Fibroblast of lung (primary cell): ENCODE data around the gene TMEM109. TPM values are rescaled to one million over a fixed set of nuclear protein-coding genes. Genes with fewer than 3 reads are reported as not detected.

Experiments used
- DNase-seq, 2 donors: peaks; one replicate each; pipeline versions ENCODE4 v3.0.0 to v3.0.0-alpha.2; 2010; ENCODE audit warnings: low read depth in 2 of 2
- H2AFZ ChIP-seq: 2 replicates; pipeline ENCODE4 v1.5.1; 2012; ENCODE audit warnings: low read length, control low read depth, inconsistent platforms
- H3K27ac ChIP-seq: 2 replicates; pipeline ENCODE4 v1.5.1; 2011; ENCODE audit warnings: low read length, control low read depth; ENCODE audit not compliant: insufficient read depth
- H3K27me3 ChIP-seq: 2 replicates; pipeline ENCODE4 v1.5.1; 2011; ENCODE audit warnings: mild to moderate bottlenecking, low read length; ENCODE audit not compliant: control insufficient read depth, insufficient read depth
- H3K36me3 ChIP-seq: 2 replicates; pipeline ENCODE4 v1.5.1; 2011; ENCODE audit warnings: low read length; ENCODE audit not compliant: control insufficient read depth, insufficient read depth
- H3K4me1 ChIP-seq: 2 replicates; pipeline ENCODE4 v1.5.1; 2011; ENCODE audit warnings: low read length; ENCODE audit not compliant: control insufficient read depth, insufficient read depth; ENCODE audit errors: extremely low read depth
- H3K4me2 ChIP-seq: 2 replicates; pipeline ENCODE4 v1.5.1; 2011; ENCODE audit warnings: low read length, control low read depth; ENCODE audit not compliant: insufficient read depth; ENCODE audit errors: extremely low read depth
- H3K4me3 ChIP-seq, 4 experiments: fragments of 200-600 bp in 1 of 4; sonication (generic) in 1 of 4; replicated peaks in 1 of 4; 2 replicates each; pipeline ENCODE4 v1.5.1; 2011 to 2016; ENCODE audit warnings: low read length in 4 of 4, low read depth in 3 of 4, mild to moderate bottlenecking in 3 of 4, control low read depth in 2 of 4, inconsistent platforms in 1 of 4, mixed read lengths in 1 of 4; ENCODE audit not compliant: insufficient read depth in 1 of 4; ENCODE audit errors: control extremely low read depth in 1 of 4
- H3K79me2 ChIP-seq: 2 replicates; pipeline ENCODE4 v1.5.1; 2012; ENCODE audit warnings: mild to moderate bottlenecking, low read length, inconsistent platforms; ENCODE audit not compliant: control insufficient read depth, insufficient read depth
- H3K9ac ChIP-seq: 2 replicates; pipeline ENCODE4 v1.5.1; 2011; ENCODE audit warnings: mild to moderate bottlenecking, low read length, control low read depth; ENCODE audit not compliant: insufficient read depth
- H3K9me3 ChIP-seq: 2 replicates; pipeline ENCODE4 v1.5.1; 2012; ENCODE audit warnings: low read depth, low read length; ENCODE audit not compliant: control insufficient read depth, insufficient read depth
- H4K20me1 ChIP-seq: 2 replicates; pipeline ENCODE4 v1.5.1; 2011; ENCODE audit warnings: low read length; ENCODE audit not compliant: control insufficient read depth, insufficient read depth; ENCODE audit errors: extremely low read depth
- CTCF ChIP-seq, 2 donors: IDR thresholded peaks in 1 of 2; conservative IDR thresholded peaks in 1 of 2; 1 replicate in 1 of 2; 2 replicates in 1 of 2; pipeline ENCODE4 v1.5.1; 2011 to 2012; ENCODE audit warnings: low read length in 2 of 2, control low read depth in 1 of 2, inconsistent platforms in 1 of 2, low read depth in 1 of 2, mild to moderate bottlenecking in 1 of 2
- EZH2 ChIP-seq: IDR thresholded peaks from 2 replicates; pipeline ENCODE4 v1.5.1; 2012; ENCODE audit warnings: low read length, control low read depth, mild to moderate bottlenecking; ENCODE audit errors: missing control alignments
- polyA plus RNA-seq, 2 donors: library from polyadenylated mRNA; depleted of rRNA in 1 of 2; stranded (reverse) in 1 of 2; unstranded in 1 of 2; fragments of >200 nt; gene quantifications; 2 replicates each; pipeline ENCODE4 v1.2.1, GENCODE V29; 2011 to 2012; ENCODE audit warnings: missing spikeins in 1 of 2
- total RNA-seq: library from RNA; depleted of rRNA; stranded (reverse); fragments of >200 nt; gene quantifications from 2 replicates; pipeline ENCODE4 v1.2.1, GENCODE V29; 2014

Gene TMEM109
- total and polyA plus RNA-seq, 2 donors (not counting 1 experiment from before 2014, with no cell fraction given), result 21.5 to 34.9 TPM

GRCh38 chr11:60910281-60910687, 3.7 kb upstream of the TMEM109 start:
- no peak for DNase-seq
- peaks cover 7% of the 10 kb centered on the region for H3K79me2 ChIP-seq
- H3K9me3 ChIP-seq, result no peaks in the 10 kb centered on the region
- H3K4me2 ChIP-seq, result no peak overlapping the region
- no peak overlapping the region for H3K9ac ChIP-seq
- peaks cover 14% of the 10 kb centered on the region for H3K27me3 ChIP-seq
- TF ChIP-seq CTCF (conservative IDR thresholded peaks at IDR 0.05 in 1 of 2, IDR thresholded peaks at IDR 0.05 in 1 of 2; ENCODE audit: low read depth in 1 of 2, low read length in 2 of 2), result no peak
- TF ChIP-seq EZH2, result no peak
- no peaks in the 10 kb centered on the region for H4K20me1 ChIP-seq
- H3K36me3 ChIP-seq, result no peaks in the 10 kb centered on the region
- no peak overlapping the region for H3K27ac ChIP-seq
- no peak overlapping the region for H2AFZ ChIP-seq
- H3K4me3 ChIP-seq, result no peak overlapping the region
- H3K4me1 ChIP-seq, result no peaks in the 10 kb centered on the region

GRCh38 chr11:60910711-60911380, 3.1 kb upstream of the TMEM109 start:
- Histone ChIP-seq H3K79me2 (peaks cover 3% of the 10 kb centered on the region), H2AFZ (no peak overlapping the region)

More at GRCh38 chr11:60910711-60911380, 3.1 kb upstream of the TMEM109 start:
- Histone ChIP-seq H3K27ac (no peak overlapping the region), H4K20me1 (no peaks in the 10 kb centered on the region), H3K36me3 (no peaks in the 10 kb centered on the region), H3K4me1 (peaks cover 3% of the 10 kb centered on the region), H3K9ac (no peak overlapping the region), H3K9me3 (no peaks in the 10 kb centered on the region), H3K27me3 (peaks cover 14% of the 10 kb centered on the region), H3K4me3 (no peak overlapping the region), H3K4me2 (no peak overlapping the region)
- DNase-seq, result no peak
- TF ChIP-seq CTCF (conservative IDR thresholded peaks at IDR 0.05 in 1 of 2, IDR thresholded peaks at IDR 0.05 in 1 of 2; ENCODE audit: low read depth in 1 of 2, low read length in 2 of 2) (no peak), EZH2 (no peak)
